Breast epithelium (tissue), 3 donors: ENCODE measurements around the gene CXCL16.

ENCODE experiments used
- POLR2A ChIP-seq: fragments of 450-650 bp; IDR thresholded peaks from one replicate; pipeline ENCODE4 v1.6.1; 2016; ENCODE audit warnings: antibody characterized with exemption, mild to moderate bottlenecking, moderate library complexity
- POLR2AphosphoS5 ChIP-seq, 3 donors: sonication (generic); formaldehyde crosslinking; IDR thresholded peaks; one replicate each; pipeline ENCODE4 v1.6.1; 2017; ENCODE audit warnings: antibody characterized with exemption in 3 of 3
- TF ChIP-seq, protein P1 (sequence below), 3 donors: fragments of 450-650 bp; IDR thresholded peaks; one replicate each; pipeline ENCODE4 v1.5.1; 2016 to 2017; ENCODE audit warnings: antibody characterized with exemption in 3 of 3, mild to moderate bottlenecking in 3 of 3, moderate library complexity in 3 of 3

GRCh38 chr17:4696437-4696805, 43.3 kb downstream of the CXCL16 start:
- TF ChIP-seq, protein P1, sequence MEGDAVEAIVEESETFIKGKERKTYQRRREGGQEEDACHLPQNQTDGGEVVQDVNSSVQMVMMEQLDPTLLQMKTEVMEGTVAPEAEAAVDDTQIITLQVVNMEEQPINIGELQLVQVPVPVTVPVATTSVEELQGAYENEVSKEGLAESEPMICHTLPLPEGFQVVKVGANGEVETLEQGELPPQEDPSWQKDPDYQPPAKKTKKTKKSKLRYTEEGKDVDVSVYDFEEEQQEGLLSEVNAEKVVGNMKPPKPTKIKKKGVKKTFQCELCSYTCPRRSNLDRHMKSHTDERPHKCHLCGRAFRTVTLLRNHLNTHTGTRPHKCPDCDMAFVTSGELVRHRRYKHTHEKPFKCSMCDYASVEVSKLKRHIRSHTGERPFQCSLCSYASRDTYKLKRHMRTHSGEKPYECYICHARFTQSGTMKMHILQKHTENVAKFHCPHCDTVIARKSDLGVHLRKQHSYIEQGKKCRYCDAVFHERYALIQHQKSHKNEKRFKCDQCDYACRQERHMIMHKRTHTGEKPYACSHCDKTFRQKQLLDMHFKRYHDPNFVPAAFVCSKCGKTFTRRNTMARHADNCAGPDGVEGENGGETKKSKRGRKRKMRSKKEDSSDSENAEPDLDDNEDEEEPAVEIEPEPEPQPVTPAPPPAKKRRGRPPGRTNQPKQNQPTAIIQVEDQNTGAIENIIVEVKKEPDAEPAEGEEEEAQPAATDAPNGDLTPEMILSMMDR (IDR thresholded peaks at IDR 0.05): no peak
- TF ChIP-seq POLR2A (no peak), POLR2AphosphoS5 (IDR thresholded peaks at IDR 0.05) (no peak)
